Raji (cell line): ENCODE measurements around the gene UGT3A2.

Experiments
- POLR2A ChIP-seq: IDR thresholded peaks from 2 replicates; pipeline ENCODE4 v1.6.1; 2011; ENCODE audit warnings: low read depth, low read length, control low read depth; ENCODE audit not compliant: insufficient read depth

The UGT3A2 gene

DNA sequence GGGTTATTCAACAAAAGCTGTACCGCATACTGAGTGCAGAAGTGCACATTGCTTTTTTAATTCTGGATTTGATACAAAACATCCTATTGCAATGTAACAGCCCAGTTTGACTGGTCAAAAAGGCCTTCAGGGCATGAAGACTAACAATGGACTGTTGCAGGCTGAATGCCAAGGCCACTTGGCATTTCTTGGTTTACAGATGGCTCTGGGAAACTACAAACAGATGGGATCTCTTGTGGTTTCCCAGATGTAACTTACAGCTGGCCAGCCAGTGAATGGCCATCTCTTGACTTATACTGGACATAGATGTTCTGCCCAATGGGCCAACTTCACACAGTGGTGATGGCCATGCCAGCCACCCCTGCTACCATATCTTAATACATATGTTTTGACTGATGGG, 36.8 kb downstream of the UGT3A2 start:
- TF ChIP-seq POLR2A, result no peak

DNA sequence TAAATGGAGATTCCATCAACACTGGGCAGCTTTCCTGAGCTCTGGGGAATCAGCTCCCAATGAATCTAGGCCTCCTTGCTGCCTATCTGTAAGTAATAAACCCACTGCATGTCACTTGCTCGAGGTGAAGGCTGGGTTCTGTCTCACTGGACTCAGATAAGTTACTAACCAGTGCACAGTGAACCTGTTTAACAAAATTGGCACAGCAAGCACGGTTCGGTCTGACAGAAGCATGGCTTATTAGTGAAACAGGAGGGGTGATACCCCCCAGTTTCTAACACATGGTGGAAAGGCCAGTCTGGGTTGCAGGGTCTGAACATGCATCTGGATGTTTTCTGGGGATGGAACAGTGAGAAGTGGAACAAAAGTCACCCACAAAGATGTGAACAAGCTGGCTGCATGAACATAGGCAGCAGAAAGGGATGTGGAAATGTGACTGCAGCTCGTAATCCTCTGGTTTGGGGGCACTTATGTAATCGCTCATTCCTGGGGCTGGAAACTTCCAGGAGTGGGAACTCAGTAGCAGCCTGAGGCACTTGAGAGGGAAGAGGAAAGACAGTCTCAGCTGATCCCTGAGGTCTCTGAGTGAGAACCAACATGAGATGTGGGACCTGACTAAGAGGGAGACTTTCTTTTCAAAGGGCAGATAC, 37.7 kb downstream of the UGT3A2 start:
- no peak for TF ChIP-seq POLR2A

DNA sequence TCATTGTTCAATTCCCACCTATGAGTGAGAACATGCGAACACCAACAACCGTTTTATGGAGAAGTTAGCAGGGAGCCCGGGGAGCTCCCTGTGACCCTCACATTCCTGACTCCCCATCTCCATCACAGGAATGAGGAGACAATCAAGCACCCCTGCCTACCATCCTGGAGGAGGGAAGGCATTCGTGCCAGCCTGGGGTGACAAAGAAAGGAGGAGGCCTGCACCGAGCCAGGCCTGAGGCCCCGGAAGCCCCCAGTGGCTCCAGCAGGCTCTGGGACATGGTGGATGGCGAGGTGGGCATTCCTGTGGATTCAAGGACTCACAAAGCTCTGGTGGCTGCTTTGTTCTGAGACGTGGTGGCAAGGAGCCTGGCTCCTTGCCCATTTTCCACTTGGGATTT, 39.0 kb downstream of the UGT3A2 start:
- TF ChIP-seq POLR2A, result no peak

DNA sequence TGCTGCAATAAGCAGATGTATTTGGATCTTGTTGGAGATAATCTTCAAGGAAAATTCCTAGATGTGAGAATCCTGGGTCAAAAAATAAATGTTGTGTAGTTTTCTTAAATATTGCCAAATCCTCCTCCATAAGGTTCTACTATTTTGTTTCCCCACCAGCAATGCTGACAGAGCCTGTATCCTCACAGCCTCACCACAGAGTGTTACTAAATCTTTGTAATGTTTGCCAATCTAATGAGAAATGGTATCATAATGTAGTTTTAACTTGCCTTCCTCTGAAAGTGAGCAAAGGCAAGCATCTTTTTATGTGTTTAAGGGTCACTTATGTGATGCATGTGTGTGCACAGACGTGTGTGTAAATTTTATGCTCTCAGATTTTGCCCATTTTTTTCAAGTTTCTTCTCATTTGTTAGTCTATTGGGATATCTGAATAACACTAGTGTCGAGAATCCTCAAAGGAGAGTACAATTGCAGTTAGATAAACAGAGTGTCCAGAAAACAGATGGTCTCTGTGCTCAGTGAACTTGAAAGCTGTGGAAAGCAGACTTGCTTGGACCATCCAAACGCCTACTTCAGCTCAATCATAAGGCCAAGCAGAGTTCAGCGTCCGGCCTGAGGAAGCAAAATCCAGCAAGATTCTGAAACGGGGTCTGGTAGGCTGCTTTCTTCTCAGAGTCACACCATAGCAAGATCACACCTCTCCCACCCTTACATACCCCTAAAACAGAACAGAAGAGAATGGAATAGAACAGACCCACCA, 39.8 kb downstream of the UGT3A2 start:
- no peak for TF ChIP-seq POLR2A

DNA sequence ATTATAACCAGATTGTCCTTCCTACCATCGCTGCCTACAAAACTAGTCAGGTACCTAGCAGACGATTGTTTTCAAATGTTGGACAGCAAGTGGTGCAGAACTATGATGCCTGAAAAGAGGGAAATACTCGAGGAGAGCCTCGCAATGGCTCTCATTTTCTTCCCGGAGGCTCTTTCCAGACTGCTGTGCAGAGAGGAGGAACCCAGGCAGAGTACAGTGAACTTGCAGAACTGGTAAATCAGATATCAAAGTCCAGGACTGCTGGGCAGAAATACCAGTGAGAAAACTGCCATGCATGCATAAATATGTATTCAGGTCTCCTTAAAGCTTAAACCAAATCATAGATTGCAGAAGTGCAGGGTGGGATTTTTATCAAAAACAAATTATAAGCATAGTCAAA, 49.1 kb downstream of the UGT3A2 start:
- no peak for TF ChIP-seq POLR2A

DNA sequence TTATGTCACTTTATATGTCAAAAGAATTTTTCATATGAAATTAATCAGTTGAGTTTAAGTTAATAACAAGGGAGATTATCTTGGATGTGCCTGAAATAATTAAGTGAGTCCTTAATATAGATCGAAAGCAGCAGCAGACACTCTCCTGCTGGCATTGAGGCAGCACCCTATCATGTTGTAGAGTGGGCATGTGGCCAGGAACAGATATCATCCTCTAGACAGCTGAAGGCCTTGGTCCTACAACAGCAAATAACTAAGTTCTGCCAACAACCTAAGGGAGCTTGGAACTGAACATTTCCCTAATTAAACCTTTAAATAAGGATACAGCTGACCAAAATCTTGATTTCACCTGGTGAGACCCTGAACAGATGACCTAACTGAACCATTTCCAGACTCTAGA, 49.7 kb downstream of the UGT3A2 start:
- TF ChIP-seq POLR2A, result no peak

DNA sequence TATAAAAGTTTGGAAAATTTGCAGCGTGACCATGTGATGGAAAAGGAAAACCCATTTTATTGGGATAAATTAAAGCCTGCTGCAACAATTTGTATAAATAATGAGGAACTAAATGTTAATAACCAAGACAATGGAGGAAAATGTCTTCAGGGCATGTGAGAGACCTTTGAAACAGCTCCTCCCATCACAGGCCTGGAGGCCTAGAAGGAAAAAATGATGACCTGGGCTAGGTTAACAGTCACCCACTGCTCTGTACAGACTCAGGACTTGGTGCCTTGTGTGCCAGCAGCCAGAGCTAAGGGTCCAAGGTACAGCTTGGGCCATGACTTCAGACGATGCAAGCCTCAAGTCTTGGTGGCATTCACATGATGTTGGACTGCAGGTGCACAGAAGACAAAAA, 53.5 kb downstream of the UGT3A2 start:
- no peak for TF ChIP-seq POLR2A

DNA sequence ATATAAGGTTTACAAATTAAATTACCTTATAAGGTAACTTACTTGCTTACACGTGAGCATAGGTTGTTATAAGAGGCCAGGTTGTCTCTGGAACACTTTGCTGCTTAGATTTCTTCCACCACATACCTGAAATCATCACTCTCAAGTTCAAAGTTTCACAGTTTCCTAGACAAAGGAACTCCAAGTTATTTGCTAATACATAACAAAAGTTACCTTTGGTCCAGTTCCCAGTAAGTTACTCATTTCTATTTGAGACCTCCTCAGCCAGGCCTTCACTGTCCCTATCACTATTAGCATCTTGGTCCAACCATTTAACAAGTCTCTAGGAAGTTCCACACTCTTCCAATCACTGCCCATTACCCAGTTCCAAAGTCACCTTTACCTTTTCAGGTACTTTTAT, 57.0 kb downstream of the UGT3A2 start:
- no peak for TF ChIP-seq POLR2A

DNA sequence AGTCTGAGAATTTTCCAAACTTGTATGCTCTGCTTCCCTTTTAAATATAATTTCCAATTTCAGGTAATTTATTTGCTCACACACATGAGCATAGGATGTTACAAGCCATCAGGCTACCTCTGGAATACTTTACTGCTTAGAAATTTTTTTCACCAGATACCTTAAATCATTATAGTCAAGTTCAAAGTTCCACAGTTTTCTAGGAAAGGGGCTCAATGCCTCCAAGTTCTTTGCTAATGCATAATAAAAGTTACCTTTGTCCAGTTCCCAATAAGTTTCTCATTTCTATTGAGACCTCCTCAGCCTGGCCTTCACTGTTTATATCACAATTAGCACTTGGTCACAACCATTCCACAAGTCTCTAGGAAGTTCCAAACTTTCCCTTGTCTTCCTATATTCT, 59.3 kb downstream of the UGT3A2 start:
- no peak for TF ChIP-seq POLR2A

DNA sequence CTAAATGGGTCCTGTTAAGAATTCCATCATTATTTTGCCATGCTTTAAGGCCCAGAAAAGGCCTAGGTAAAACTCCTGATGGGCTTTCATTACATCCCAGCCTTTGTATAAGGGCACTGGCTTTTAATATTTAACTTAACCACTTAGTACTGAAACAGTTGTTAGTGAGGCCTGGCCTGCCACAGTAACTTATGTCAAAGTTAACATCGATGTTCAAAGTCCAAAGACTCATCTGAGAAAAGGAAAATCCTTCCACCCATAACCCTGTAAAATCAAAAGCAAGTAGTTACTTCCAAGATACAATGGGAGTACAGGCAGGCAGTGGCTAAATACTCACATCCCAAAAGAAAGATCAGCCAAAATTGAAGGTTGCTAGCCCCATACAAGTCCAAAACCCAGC, 60.5 kb downstream of the UGT3A2 start:
- TF ChIP-seq POLR2A, result no peak

DNA sequence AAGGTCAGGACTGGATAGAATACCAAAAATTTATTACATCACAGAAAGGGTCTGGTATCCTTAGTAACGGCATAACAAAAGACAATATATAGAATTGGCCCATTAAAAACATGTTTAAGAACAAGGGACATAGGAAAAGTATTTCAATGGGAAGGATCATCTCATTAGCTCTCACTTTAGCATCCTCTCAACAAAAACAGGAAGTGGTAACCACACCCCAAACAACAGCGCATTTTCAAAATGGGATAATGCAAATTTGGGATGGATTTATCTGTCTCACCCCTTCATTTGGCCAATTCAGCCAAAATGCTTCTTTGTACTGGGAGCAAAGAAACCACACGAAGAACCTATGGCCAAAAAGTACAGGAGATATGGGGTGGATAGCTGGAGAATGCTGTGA, 65.7 kb downstream of the UGT3A2 start:
- no peak for TF ChIP-seq POLR2A

DNA sequence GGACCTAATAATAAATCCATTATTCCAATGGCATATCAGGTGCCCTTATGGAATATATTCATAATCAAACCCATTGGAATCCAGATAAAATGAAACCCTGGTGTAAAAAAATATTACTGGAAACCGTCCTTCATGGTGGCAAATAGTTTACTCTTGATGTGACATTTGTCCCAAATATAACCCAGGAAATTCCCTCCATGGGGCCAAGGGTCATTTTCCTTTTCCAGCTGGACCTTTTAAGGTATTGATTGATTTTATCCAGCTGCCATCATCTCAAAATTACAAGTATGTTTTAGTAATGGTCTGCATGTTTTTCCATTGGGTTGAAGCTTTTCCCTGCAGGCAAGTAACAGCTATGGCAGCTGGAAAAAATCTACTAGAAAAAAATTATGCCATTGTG, 67.1 kb downstream of the UGT3A2 start:
- no peak for TF ChIP-seq POLR2A

DNA sequence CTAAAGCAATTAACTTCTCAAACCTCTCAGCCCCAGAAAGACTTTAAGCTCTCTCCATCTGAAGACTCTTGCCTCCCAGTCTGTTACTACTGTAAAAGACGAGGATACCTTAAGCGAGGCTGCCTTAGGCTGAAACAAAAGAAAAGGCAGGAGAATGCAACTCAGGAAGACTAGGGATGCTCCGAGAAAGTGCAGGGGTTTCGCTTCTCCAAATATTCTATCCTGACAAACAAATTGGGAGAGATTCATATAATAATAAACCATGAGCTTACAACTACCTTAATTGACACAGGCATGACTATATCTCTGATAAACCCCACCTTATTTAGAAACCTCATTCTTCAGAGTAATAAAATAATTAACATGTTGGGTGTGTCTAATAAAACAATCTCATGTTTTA, 70.6 kb downstream of the UGT3A2 start:
- no peak for TF ChIP-seq POLR2A

DNA sequence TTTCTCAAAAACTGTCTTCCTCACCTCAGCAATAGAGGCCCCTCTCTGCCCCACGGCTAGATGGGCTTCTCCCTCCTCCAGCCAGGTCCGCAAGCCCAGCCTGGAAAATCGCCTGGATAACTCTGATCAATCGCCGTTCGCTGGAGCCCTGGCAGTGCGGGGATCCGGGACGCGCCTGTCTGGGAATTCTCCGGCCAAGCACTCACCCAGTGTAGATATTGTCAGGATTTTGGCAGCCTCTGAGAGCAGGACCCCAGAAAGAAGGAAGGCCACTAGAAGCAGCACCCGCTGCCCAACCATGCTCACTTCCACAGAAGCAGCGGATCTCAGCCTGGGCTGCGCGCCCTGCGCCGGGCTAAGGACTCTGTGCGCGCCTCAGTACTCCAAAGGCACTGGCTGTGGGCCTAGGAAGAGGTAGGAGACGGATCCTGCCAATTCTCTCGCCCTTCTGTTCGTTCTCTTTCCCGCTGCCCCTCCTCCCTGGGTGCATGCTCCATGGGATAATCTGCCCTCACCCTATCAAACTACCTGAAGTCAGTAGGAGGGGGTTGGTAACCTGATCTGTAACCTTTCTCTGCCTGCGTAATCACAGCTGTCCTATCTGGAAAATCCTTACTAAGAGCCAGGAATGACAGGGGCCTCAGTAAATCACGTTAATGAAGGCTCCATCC, 75.6 kb downstream of the UGT3A2 start, which contains the start of gene UGT3A1:
Gene UGT3A1 (minus strand): TSS at position 450 of the 671 bp plus-strand sequence. CDS start 150 bp downstream, at position 300.
- no peak for TF ChIP-seq POLR2A

DNA sequence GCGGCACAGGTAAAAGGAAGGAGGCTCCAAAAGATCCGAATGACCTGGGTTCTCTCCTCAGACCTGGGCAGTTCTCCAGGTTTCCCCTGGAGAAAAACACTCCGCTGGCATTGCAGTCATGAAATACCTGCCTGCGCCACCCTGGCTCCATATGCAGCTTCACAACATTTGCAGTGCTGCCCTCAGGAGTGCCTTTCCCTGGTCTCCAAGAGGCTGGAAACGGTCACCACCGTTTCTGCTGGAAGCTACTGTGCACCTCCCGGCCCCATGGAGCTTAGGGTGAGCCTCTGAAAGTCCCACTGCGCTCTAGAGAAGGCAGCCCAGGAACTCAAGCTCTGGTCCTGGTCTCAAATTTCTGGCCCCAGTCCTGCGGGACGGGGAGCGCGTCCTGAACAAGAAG, 76.2 kb downstream of the UGT3A2 start:
- no peak for TF ChIP-seq POLR2A

DNA sequence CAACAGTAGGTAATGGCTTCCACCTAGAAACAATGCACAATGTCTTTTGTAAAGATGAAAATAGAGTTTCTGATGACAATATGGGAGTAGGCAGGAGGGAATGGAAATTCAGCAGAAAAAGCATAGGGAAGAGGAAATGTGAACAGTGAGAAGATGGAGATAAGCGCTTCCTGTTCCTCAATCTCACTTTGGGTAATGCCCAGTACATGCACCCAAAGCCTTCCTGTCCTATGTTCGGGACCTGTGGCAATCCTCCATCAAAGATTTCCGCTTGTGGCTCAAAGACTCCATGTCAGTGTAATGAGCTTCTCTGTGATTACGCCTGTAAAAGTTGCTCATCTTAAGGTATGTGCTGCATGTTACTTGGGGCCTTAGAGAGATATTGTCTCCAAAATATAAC, 78.2 kb downstream of the UGT3A2 start:
- no peak for TF ChIP-seq POLR2A
